Measurements from ENCODE around the gene STK10. TPM values are rescaled to one million over a fixed set of nuclear protein-coding genes. Genes with fewer than 3 reads are reported as not detected.

Gene STK10
- total RNA-seq, 4 donors from 2014 or later: 14.1 to 30.4 (median 19.4) TPM

DNA sequence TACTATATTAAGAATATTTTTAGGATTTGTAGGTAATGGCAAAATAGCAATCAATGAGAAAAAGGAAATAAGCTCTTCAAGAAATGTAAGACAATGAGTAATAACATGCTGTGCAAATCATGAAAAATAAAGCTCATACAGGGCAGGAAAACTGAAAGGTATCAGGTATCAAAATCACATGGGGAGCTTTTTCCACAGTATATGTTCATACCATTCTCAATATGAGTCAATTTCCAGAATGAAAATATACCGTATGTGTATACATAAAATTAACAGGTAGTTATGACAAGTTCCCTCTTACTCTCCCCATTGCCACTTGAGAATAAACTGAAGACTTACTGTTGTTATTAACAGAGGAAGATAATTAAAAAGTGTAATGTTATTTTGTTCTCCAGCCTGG lies 41.9 kb upstream of the STK10 start:
- Histone ChIP-seq H3K27ac (no peak overlapping the region), H3K27me3 (no peaks in the 10 kb centered on the region), H3K9me3 (no peaks in the 10 kb centered on the region), H3K4me1 (no peaks in the 10 kb centered on the region), H3K36me3 (peaks cover 3 to 55% of the 10 kb centered on the region in 2 donors), H3K4me3 (no peak overlapping the region)
- no peak for ATAC-seq
- 86 to 92% methylated on average over 1 of the region's 1 CpG for WGBS, 2 donors (ENCODE audit: low coverage in 1 of 2)
- TF ChIP-seq EP300 (IDR thresholded peaks at IDR 0.05) (no peak), POLR2A (IDR thresholded peaks at IDR 0.05) (no peak), POLR2AphosphoS5 (IDR thresholded peaks at IDR 0.05) (no peak)
- TF ChIP-seq, protein P1, sequence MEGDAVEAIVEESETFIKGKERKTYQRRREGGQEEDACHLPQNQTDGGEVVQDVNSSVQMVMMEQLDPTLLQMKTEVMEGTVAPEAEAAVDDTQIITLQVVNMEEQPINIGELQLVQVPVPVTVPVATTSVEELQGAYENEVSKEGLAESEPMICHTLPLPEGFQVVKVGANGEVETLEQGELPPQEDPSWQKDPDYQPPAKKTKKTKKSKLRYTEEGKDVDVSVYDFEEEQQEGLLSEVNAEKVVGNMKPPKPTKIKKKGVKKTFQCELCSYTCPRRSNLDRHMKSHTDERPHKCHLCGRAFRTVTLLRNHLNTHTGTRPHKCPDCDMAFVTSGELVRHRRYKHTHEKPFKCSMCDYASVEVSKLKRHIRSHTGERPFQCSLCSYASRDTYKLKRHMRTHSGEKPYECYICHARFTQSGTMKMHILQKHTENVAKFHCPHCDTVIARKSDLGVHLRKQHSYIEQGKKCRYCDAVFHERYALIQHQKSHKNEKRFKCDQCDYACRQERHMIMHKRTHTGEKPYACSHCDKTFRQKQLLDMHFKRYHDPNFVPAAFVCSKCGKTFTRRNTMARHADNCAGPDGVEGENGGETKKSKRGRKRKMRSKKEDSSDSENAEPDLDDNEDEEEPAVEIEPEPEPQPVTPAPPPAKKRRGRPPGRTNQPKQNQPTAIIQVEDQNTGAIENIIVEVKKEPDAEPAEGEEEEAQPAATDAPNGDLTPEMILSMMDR (IDR thresholded peaks at IDR 0.05): no peak

DNA sequence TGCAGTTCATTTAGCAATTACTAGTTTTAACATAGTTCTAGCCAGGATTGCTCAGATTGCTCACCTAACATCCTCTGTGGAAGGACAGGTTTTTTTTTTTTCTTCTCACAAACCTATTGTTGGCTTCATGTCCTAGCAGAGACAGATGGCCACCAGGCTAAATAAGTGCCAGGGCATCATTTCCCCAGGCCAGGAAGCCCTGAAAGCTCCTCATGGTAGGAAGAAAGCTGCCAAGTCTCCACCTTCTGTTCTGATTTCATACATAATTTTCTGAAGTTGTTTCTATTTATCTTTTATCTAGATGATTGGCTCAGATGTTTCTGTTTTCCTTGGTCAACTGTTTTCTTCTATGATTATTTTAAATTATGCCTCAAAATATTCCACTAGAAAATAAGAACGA lies 37.0 kb upstream of the STK10 start:
- Histone ChIP-seq H3K36me3 (peaks cover 0 to 35% of the 10 kb centered on the region in 2 donors), H3K4me3 (no peak overlapping the region), H3K4me1 (no peaks in the 10 kb centered on the region), H3K27ac (no peak overlapping the region), H3K27me3 (no peaks in the 10 kb centered on the region), H3K9me3 (no peaks in the 10 kb centered on the region)
- ATAC-seq: no peak
- WGBS, 2 donors (ENCODE audit: low coverage in 1 of 2): 71 to 83% methylated on average over 1 of the region's 1 CpG
- TF ChIP-seq, protein P1 (IDR thresholded peaks at IDR 0.05): no peak

- H3K27ac ChIP-seq: no peak overlapping the region
- peaks cover 0 to 37% of the 10 kb centered on the region in 2 donors for H3K36me3 ChIP-seq
- WGBS, 2 donors (ENCODE audit: low coverage in 1 of 2): 87 to 88% methylated on average over 5 to 10 of the region's 10 CpGs
- TF ChIP-seq, protein P1 (IDR thresholded peaks at IDR 0.05): no peak
- TF ChIP-seq POLR2AphosphoS5 (IDR thresholded peaks at IDR 0.05) (no peak), EP300 (IDR thresholded peaks at IDR 0.05) (no peak)
- H3K4me1 ChIP-seq: no peaks in the 10 kb centered on the region
- no peak overlapping the region for H3K4me3 ChIP-seq
- no peaks in the 10 kb centered on the region for H3K27me3 ChIP-seq
- H3K9me3 ChIP-seq: peaks cover 0 to 2% (median 0%) of the 10 kb centered on the region in 3 donors
- ATAC-seq: no peak
These were observed 36.2 kb upstream of the STK10 start for GRCh38 chr5:172223901-172224873.

- H3K4me3 ChIP-seq: no peak overlapping the region
- peaks cover 0 to 7% (median 0%) of the 10 kb centered on the region in 3 donors for H3K9me3 ChIP-seq
- H3K27me3 ChIP-seq: no peaks in the 10 kb centered on the region
- ATAC-seq: no peak
- peaks cover 0 to 43% of the 10 kb centered on the region in 2 donors for H3K36me3 ChIP-seq
- no peaks in the 10 kb centered on the region for H3K4me1 ChIP-seq
- TF ChIP-seq POLR2AphosphoS5 (IDR thresholded peaks at IDR 0.05): no peak
- no peak for TF ChIP-seq POLR2A (IDR thresholded peaks at IDR 0.05)
- TF ChIP-seq, protein P1 (IDR thresholded peaks at IDR 0.05): no peak
- no peak for TF ChIP-seq EP300 (IDR thresholded peaks at IDR 0.05)
- H3K27ac ChIP-seq: no peak overlapping the region
- 100% methylated on average over 1 to 2 of the region's 2 CpGs for WGBS, 2 donors (ENCODE audit: low coverage in 1 of 2)
These were observed 31.3 kb upstream of the STK10 start for GRCh38 chr5:172219296-172219695.

DNA sequence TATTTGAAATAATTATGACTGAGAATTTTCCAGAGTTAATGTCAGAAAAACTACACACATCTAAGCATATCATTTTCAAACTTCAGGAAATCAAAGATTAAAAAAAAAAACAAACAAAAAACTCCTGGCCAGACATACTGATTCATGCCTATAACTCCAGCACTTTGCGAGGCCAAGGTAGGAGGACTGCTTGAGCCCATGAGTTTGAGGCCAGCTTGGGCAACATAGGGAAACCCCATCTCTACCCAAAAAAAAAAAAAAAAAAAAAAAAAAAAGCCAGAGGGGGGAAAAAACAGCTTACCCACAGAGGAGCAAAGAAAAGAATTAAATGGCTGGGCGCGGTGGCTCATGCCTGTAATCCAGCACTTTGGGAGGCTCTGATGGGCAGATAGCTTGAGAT lies 28.3 kb upstream of the STK10 start:
- peaks cover 0 to 7% (median 0%) of the 10 kb centered on the region in 3 donors for H3K9me3 ChIP-seq
- ATAC-seq: no peak
- H3K27ac ChIP-seq: no peak overlapping the region
- no peaks in the 10 kb centered on the region for H3K27me3 ChIP-seq
- 93 to 100% methylated on average over 2 to 3 of the region's 3 CpGs for WGBS, 2 donors (ENCODE audit: low coverage in 1 of 2)
- H3K4me1 ChIP-seq: no peaks in the 10 kb centered on the region
- TF ChIP-seq POLR2A (IDR thresholded peaks at IDR 0.05) (no peak), POLR2AphosphoS5 (IDR thresholded peaks at IDR 0.05) (no peak), EP300 (IDR thresholded peaks at IDR 0.05) (no peak)
- TF ChIP-seq, protein P1 (IDR thresholded peaks at IDR 0.05): no peak
- H3K4me3 ChIP-seq: no peak overlapping the region
- peaks cover 0 to 62% of the 10 kb centered on the region in 2 donors for H3K36me3 ChIP-seq
